GM03348 (cell line): ENCODE results near the gene GABRB3.

Experiments used
- DNase-seq: peaks from one replicate; pipeline ENCODE4 v3.0.0; 2012; ENCODE audit warnings: low spot score

GABRB3 gene

DNA sequence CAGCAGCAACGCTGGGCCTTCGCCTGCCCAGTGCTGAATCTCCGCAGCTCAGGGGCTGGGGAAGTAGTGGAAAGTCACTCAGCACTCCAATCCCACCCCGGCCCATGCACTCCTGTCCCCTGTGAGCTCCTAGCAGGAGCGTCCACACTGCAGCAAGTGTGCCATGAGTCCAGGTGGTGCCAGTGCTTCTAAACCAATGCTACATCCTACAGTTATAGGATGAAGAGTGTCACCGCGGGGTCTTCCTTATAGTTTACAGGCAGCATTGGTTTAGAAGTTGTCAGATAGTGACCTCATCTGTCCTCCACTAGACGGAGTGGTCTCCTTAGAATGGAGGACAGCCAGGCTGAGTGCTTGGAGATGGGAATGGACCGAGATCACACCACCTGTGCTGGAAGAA lies 221.4 kb downstream of the GABRB3 start:
- no peak for DNase-seq

DNA sequence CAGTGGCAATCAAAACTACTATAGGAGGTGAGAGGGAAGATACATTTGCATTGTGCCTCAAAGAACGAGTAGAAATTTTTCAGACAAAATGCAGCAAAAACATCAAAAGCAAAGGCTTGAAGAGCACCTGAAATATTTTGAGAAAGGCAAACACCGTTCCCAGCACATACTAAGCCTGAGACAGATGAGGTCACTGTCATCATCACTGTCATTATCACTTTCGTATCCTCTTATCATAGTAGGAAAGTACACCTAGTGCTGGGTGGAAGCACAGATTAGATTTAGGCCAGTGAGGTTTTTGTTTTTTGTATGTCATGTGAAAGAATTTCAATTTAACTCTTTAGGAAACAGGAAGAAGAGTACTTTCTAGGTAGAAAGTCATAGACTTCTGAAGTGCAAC lies 222.0 kb downstream of the GABRB3 start:
- no peak for DNase-seq

DNA sequence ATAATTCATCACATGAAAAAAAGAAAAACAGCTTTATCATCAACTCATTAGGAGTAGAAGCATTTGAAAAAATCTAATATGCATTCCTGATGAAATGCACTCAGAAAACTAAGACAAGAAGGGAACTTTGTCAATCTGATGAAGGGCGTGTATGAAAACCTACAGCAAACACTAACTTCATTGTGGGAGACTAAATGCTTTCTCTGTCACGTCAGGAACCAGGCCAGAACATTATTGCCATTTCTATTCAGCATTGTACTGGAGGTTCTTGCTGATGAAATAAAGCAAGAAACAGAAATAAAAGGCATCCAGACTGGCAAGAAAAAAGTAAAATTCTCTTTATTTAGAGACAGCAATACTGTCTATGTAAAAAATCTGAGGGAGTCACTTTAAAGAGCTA lies 235.2 kb downstream of the GABRB3 start:
- no peak for DNase-seq

DNA sequence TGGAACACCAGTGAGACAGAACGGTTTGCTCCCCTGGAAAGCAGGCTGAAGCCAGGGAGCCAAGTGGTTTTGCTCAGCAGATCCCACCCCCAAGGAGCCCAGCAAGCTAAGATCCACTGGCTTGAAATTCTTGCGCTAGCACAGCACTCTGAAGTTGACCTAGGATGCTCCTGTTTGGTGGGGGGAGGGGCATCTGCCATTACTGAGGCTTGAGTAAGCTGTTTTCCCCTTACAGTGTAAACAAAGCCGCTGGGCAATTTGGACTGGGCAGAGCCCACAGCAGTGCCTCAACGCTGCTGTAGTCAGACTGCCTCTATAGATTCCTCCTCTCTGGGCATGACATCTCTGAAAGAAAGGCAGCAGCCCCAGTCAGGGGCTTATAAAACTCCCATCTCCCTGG lies 241.4 kb downstream of the GABRB3 start:
- no peak for DNase-seq

DNA sequence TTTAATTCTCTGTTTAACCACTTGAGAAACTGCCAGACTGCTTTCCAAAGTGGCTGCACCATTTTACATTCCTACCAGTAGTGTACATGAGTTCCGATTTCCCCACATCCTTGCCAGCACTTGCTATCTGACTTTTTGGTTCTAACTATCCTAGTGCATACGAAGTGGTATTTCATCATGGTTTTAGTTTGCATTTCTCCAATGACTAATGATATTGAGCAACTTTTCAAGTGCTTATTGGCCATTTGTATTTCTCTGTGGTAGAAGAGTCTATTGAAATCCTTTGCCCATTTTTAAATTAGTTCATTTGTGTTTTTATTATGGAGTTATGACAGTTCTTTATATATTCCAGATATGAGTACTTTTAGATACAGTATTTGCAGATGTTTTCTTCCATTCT lies 247.8 kb downstream of the GABRB3 start:
- DNase-seq = no peak

DNA sequence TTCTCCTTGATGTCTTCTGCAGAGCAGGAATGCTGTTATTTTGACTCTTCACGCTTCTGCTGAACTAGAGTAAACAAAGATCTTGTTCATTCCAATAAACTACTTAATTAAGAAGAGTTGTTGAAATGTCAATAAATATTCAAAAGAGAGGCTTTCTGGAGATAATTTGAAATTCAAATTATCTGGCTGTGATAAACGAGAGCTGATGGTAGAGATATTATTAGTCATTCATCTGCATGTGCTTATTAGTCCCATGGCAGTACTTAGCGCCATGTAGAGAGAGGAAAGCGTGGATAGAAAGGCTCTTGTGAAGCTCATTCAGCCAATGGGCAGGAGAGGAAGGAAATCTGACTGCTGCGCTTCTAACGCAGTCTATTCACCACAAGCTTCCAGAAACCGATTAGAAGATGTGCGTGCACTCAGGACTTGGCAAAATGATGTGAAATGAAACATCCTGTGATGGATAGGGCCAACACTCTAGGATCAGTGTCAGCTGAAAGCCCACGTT lies 251.1 kb downstream of the GABRB3 start:
- no peak for DNase-seq

DNA sequence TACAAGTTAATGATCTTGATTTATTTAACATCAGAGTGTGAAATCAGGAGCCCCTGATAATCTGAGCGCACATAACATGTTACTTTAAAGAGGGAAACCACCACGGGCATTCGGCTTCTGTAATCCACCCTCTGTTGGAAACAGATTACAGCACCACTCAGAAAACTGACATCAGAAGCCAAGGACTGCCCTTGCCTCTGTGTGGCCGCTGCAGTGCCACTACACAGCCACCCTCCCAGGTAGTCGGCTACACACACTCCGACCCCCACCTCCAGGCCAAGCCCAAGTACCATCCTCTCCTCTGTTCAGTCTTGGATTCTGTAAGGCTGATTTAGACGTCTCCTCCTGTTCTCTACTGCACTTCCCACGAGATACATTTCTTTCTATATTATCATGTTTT lies 251.7 kb downstream of the GABRB3 start:
- DNase-seq = no peak

DNA sequence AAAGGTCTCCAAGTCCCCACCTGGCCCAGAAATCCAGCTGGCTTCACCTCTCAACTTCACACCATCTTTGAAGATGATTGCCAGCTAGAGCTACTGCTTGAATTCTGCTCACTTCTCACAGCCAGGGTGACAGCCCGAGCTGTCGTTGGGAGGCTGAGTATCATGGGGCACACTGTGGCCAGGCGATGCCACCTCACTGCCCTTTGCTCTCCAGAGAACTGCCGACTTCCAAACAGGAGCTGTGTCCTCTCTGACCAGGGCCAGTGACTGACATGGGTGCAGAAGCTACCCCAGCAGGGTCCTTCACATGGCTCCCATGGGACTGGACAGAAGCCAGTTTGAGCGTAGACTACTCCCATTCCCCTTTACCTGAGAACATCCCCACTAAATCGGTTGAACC lies 254.0 kb downstream of the GABRB3 start:
- DNase-seq = no peak

DNA sequence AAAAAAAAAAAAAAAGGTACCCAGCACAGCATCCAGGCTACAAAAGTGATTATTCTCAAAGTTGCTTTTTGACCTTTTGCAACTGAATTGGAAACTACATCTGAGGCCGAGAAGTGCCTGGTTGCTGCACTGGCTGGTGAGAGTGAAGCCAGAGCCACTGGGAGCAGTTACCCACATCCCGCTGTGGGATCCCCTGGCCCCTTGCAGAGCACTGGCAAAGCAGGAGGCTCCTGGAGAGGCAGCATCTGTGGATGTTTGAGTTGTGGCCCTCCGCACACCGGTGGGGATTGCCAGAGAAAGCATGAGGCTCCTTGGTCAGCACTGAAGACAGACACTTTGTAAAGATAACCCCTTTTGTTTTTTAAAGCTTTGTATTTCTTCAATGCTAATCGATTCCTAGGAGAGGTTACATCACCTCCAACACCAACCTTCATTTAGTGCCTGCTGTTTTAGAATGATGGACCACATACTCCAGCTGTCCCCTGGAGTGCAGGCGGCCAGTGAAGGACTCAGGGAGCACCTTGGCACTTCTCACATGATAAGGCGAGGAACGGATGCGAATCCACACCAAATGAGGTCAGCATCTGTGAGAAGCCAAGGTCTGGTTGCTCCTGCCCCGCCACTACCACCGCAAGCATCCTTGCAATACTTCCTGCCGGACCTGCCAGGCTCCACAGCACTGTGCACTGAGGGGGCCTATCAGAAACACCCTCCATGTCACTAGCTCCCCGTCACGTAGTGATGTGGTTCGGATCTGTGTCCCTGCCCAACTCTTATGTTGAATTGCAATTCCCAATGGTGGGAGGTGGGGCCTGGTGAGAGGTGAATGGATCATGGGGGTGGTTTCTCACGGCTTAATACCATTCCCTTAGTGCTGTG lies 256.5 kb downstream of the GABRB3 start:
- no peak for DNase-seq

DNA sequence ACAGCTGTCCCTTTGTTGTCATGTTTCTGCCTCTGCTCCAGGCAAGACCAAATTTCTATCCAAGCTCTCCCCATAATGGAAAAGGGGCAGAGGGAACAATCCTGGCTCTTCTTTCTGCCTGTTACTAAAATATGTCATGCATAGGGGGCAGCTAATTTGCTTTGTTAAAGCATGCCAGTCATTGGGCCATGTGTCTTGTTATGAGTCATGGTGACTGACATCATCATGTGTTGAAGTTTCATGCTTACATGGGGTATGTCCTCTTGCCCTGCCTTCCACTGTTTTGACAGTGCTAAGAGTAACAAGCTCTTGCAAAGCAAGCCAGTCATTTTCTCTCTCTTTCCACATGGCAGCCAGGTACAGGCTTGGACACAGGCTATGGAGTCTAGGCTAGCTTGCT lies 268.9 kb downstream of the GABRB3 start:
- no peak for DNase-seq
